GM21367 (cell line): ENCODE data around the gene NRXN3.

Experiments
- ATAC-seq: cut with Tn5 transposase; IDR thresholded peaks from one replicate; pipeline ENCODE4 v1.9.1; 2021; ENCODE audit not compliant: unreplicated experiment

Gene NRXN3

GRCh38 chr14:79175671-79176070 lies 1005.5 kb downstream of the NRXN3 start:
- no peak for ATAC-seq

- no peak for ATAC-seq
Observed at GRCh38 chr14:79177106-79177505, 1006.9 kb downstream of the NRXN3 start.

GRCh38 chr14:79178719-79179118 lies 1008.5 kb downstream of the NRXN3 start:
- no peak for ATAC-seq

- ATAC-seq, result no peak
Observed at GRCh38 chr14:79179985-79180384, 1009.8 kb downstream of the NRXN3 start.

- ATAC-seq, result no peak
Observed at GRCh38 chr14:79180656-79181055, 1010.5 kb downstream of the NRXN3 start.

GRCh38 chr14:79186523-79186922 lies 1016.4 kb downstream of the NRXN3 start:
- ATAC-seq, result no peak

- ATAC-seq, result no peak
Observed at GRCh38 chr14:79193689-79194477, 1023.7 kb downstream of the NRXN3 start.

- ATAC-seq, result no peak
Observed at GRCh38 chr14:79196216-79196615, 1026.0 kb downstream of the NRXN3 start.

- ATAC-seq, result no peak
Observed at GRCh38 chr14:79197516-79197915, 1027.3 kb downstream of the NRXN3 start.

GRCh38 chr14:79199217-79199616 lies 1029.0 kb downstream of the NRXN3 start:
- ATAC-seq, result no peak

- ATAC-seq, result no peak
Observed at GRCh38 chr14:79201564-79202207, 1031.5 kb downstream of the NRXN3 start.

GRCh38 chr14:79204591-79204990 lies 1034.4 kb downstream of the NRXN3 start:
- ATAC-seq, result no peak

GRCh38 chr14:79209418-79209817 lies 1039.2 kb downstream of the NRXN3 start:
- no peak for ATAC-seq

GRCh38 chr14:79225815-79226214 lies 1055.6 kb downstream of the NRXN3 start:
- ATAC-seq, result no peak

- no peak for ATAC-seq
Observed at GRCh38 chr14:79229383-79229909, 1059.3 kb downstream of the NRXN3 start.

GRCh38 chr14:79242666-79243065 lies 1072.5 kb downstream of the NRXN3 start:
- no peak for ATAC-seq

GRCh38 chr14:79246173-79246572 lies 1076.0 kb downstream of the NRXN3 start:
- ATAC-seq, result no peak

GRCh38 chr14:79248126-79248525 lies 1078.0 kb downstream of the NRXN3 start:
- ATAC-seq, result no peak

- ATAC-seq, result no peak
Observed at GRCh38 chr14:79248771-79249170, 1078.6 kb downstream of the NRXN3 start.

- no peak for ATAC-seq
Observed at GRCh38 chr14:79251278-79251677, 1081.1 kb downstream of the NRXN3 start.

- ATAC-seq, result no peak
Observed at GRCh38 chr14:79253576-79253975, 1083.4 kb downstream of the NRXN3 start.

GRCh38 chr14:79254069-79254775 lies 1084.0 kb downstream of the NRXN3 start:
- ATAC-seq, result no peak
